HepG2 (cell line): Measurements from ENCODE around the gene RIPOR3. TPM values are rescaled to one million over a fixed set of nuclear protein-coding genes. Genes with fewer than 3 reads are reported as not detected.

Experiments used
- CHD4 ChIP-seq: fragments of 200-600 bp; sonication (generic); IDR thresholded peaks from 2 replicates; pipeline ENCODE4 v1.7.0; 2017; ENCODE audit warnings: mild to moderate bottlenecking, low read length, borderline replicate concordance
- GATAD2A ChIP-seq: IDR thresholded peaks from 2 replicates; pipeline ENCODE4 v1.6.1; 2016
- ISX ChIP-seq: sonication (generic); formaldehyde crosslinking; conservative IDR thresholded peaks from 2 replicates; pipeline ENCODE4 v1.5.0; 2020; ENCODE audit warnings: missing genetic modification reagents
- KLF13 ChIP-seq: sonication (generic); formaldehyde crosslinking; IDR thresholded peaks from 2 replicates; pipeline ENCODE4 v1.4.0; 2020; ENCODE audit warnings: mild to moderate bottlenecking, missing genetic modification reagents
- PAX8 ChIP-seq: sonication (generic); formaldehyde crosslinking; IDR thresholded peaks from 2 replicates; pipeline ENCODE4 v1.8.0; 2022; ENCODE audit warnings: mild to moderate bottlenecking, missing genetic modification reagents, borderline replicate concordance
- TCF7 ChIP-seq: sonication (generic); IDR thresholded peaks from 2 replicates; pipeline ENCODE4 v1.6.1; 2016; ENCODE audit warnings: antibody characterized with exemption, low read depth
- TSC22D2 ChIP-seq: sonication (generic); formaldehyde crosslinking; IDR thresholded peaks from 2 replicates; pipeline ENCODE4 v1.5.1; 2020; ENCODE audit warnings: missing genetic modification reagents, mild to moderate bottlenecking, borderline replicate concordance
- ZBTB38 ChIP-seq: sonication (generic); formaldehyde crosslinking; IDR thresholded peaks from 2 replicates; pipeline ENCODE4 v1.5.1; 2020; ENCODE audit warnings: mild to moderate bottlenecking, missing genetic modification reagents
- ZNF331 ChIP-seq: sonication (generic); formaldehyde crosslinking; IDR thresholded peaks from 2 replicates; pipeline ENCODE4 v1.4.0; 2020; ENCODE audit warnings: missing genetic modification reagents
- ZNF775 ChIP-seq: sonication (generic); formaldehyde crosslinking; IDR thresholded peaks from 2 replicates; pipeline ENCODE4 v1.4.0; 2020; ENCODE audit warnings: missing genetic modification reagents, mild to moderate bottlenecking, moderate library complexity, borderline replicate concordance
- polyA plus RNA-seq, 8 experiments: library from polyadenylated mRNA; depleted of rRNA in 3 of 8; stranded (reverse) in 7 of 8; unstranded in 1 of 8; fragments of >200 nt; fragmentation: Illumina TruSeq in 4 of 8; extraction: Trizol in 4 of 8; gene quantifications; 2 replicates each; pipeline versions ENCODE4 v1.2.1 to v1.2.3, GENCODE V29; 2011 to 2016; ENCODE audit warnings: low read depth in 4 of 8, missing spikeins in 1 of 8, mixed read lengths in 1 of 8; ENCODE audit not compliant: insufficient read depth in 1 of 8
- total RNA-seq, 5 experiments: library from RNA; depleted of rRNA; stranded (reverse); fragments of >200 nt; fragmentation: Illumina TruSeq; extraction: Trizol; gene quantifications; 2 replicates each; pipeline ENCODE4 v1.2.3, GENCODE V29; 2016; ENCODE audit warnings: low read depth in 1 of 5
- TF ChIP-seq, protein P1 (sequence below): sonication (generic); formaldehyde crosslinking; IDR thresholded peaks from 2 replicates; pipeline ENCODE4 v1.4.0; 2020; ENCODE audit warnings: missing genetic modification reagents
- TF ChIP-seq, protein P2 (sequence below): sonication (generic); formaldehyde crosslinking; IDR thresholded peaks from 2 replicates; pipeline ENCODE4 v1.5.1; 2020; ENCODE audit warnings: missing genetic modification reagents, mild to moderate bottlenecking, borderline replicate concordance
- TF ChIP-seq, protein P3 (sequence below): sonication (generic); formaldehyde crosslinking; IDR thresholded peaks from 2 replicates; pipeline ENCODE4 v1.5.1; 2020; ENCODE audit warnings: mild to moderate bottlenecking, missing genetic modification reagents, borderline replicate concordance
- TF ChIP-seq, protein P4 (sequence below): sonication (generic); formaldehyde crosslinking; IDR thresholded peaks from 2 replicates; pipeline ENCODE4 v1.5.1; 2020; ENCODE audit warnings: mild to moderate bottlenecking, missing genetic modification reagents, borderline replicate concordance
- TF ChIP-seq, protein P5 (sequence below): sonication (generic); formaldehyde crosslinking; IDR thresholded peaks from 2 replicates; pipeline ENCODE4 v1.9.0; 2021; ENCODE audit warnings: missing genetic modification reagents, mild to moderate bottlenecking, borderline replicate concordance

Gene RIPOR3
- total and polyA plus RNA-seq, 2 of the 13 experiments (the other 11 are each of a cell fraction or from before 2014, with no cell fraction given): 0.18 TPM; not detected in 1

DNA sequence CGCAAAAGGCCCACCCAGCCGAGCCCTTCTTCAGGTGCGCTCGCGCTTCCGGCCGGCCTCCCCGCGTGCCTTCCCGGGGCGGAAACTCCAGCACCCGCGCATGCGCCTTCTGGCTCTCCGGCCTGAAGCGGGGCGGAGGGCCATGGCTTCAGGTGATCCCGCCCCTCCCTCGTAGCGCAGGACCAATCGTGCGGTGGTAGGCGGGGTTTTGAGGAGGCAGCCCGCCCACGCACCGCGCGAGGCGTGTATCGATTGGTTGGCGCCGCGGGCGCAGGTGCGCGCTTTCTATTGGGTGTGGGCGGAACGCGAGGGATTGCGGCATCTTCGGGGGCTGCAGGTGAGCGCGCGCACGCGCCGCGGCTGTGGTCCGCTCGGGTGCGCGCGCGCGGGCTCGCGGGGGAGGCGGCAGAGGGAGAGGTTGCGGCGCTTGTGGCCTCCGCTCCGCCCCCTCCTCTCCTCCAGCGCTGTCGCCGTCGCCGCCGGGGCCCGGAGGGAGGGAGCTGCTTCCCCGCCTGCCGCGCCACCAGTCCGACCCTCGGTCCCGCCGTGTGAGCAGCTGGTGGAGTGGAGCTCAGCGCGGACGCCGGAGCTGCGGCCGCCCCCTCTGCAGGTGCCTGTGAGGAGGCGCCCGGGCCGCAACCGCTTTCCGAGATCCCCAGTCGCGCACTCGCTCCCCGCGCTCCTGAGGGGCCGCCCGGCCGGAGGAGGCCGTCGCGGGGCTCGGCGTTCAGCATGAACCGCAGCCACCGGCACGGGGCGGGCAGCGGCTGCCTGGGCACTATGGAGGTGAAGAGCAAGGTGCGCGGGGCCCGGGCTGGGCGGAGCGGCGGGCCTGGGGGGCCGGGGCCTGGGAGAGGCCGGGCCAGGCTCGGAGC, 40.0 kb upstream of the RIPOR3 start, which contains the start of gene PARD6B (continued):
- TF ChIP-seq ZBTB38 (CRISPR knock-in tag) (peak; percentile 89; the same call in 1 of the 2 replicates), PAX8 (peak; percentile 84; the same call in 1 of the 2 replicates), ZNF331 (CRISPR knock-in tag) (peak; percentile 71), TCF7 (no peak), ISX (CRISPR knock-in tag) (peak; percentile 94), GATAD2A (CRISPR knock-in tag) (peak; percentile 83), TSC22D2 (CRISPR knock-in tag) (0 out of 2 replicates have a peak, but pooled peaks have one; percentile 79), ZNF775 (no peak), KLF13 (CRISPR knock-in tag) (0 out of 2 replicates have a peak, but pooled peaks have one; percentile 57), CHD4 (no peak; the same call in 1 of the 2 replicates)
- TF ChIP-seq, protein P1, sequence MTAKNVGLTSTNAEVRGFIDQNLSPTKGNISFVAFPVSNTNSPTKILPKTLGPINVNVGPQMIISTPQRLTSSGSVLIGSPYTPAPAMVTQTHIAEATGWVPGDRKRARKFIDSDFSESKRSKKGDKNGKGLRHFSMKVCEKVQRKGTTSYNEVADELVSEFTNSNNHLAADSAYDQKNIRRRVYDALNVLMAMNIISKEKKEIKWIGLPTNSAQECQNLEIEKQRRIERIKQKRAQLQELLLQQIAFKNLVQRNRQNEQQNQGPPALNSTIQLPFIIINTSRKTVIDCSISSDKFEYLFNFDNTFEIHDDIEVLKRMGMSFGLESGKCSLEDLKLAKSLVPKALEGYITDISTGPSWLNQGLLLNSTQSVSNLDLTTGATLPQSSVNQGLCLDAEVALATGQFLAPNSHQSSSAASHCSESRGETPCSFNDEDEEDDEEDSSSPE (CRISPR knock-in tag): peak; percentile 85
- TF ChIP-seq, protein P2, sequence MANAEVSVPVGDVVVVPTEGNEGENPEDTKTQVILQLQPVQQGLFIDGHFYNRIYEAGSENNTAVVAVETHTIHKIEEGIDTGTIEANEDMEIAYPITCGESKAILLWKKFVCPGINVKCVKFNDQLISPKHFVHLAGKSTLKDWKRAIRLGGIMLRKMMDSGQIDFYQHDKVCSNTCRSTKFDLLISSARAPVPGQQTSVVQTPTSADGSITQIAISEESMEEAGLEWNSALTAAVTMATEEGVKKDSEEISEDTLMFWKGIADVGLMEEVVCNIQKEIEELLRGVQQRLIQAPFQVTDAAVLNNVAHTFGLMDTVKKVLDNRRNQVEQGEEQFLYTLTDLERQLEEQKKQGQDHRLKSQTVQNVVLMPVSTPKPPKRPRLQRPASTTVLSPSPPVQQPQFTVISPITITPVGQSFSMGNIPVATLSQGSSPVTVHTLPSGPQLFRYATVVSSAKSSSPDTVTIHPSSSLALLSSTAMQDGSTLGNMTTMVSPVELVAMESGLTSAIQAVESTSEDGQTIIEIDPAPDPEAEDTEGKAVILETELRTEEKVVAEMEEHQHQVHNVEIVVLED: peak; percentile 87
- TF ChIP-seq, protein P3, sequence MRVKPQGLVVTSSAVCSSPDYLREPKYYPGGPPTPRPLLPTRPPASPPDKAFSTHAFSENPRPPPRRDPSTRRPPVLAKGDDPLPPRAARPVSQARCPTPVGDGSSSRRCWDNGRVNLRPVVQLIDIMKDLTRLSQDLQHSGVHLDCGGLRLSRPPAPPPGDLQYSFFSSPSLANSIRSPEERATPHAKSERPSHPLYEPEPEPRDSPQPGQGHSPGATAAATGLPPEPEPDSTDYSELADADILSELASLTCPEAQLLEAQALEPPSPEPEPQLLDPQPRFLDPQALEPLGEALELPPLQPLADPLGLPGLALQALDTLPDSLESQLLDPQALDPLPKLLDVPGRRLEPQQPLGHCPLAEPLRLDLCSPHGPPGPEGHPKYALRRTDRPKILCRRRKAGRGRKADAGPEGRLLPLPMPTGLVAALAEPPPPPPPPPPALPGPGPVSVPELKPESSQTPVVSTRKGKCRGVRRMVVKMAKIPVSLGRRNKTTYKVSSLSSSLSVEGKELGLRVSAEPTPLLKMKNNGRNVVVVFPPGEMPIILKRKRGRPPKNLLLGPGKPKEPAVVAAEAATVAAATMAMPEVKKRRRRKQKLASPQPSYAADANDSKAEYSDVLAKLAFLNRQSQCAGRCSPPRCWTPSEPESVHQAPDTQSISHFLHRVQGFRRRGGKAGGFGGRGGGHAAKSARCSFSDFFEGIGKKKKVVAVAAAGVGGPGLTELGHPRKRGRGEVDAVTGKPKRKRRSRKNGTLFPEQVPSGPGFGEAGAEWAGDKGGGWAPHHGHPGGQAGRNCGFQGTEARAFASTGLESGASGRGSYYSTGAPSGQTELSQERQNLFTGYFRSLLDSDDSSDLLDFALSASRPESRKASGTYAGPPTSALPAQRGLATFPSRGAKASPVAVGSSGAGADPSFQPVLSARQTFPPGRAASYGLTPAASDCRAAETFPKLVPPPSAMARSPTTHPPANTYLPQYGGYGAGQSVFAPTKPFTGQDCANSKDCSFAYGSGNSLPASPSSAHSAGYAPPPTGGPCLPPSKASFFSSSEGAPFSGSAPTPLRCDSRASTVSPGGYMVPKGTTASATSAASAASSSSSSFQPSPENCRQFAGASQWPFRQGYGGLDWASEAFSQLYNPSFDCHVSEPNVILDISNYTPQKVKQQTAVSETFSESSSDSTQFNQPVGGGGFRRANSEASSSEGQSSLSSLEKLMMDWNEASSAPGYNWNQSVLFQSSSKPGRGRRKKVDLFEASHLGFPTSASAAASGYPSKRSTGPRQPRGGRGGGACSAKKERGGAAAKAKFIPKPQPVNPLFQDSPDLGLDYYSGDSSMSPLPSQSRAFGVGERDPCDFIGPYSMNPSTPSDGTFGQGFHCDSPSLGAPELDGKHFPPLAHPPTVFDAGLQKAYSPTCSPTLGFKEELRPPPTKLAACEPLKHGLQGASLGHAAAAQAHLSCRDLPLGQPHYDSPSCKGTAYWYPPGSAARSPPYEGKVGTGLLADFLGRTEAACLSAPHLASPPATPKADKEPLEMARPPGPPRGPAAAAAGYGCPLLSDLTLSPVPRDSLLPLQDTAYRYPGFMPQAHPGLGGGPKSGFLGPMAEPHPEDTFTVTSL (CRISPR knock-in tag): peak; percentile 39; the same call in 1 of the 2 replicates
- TF ChIP-seq, protein P4, sequence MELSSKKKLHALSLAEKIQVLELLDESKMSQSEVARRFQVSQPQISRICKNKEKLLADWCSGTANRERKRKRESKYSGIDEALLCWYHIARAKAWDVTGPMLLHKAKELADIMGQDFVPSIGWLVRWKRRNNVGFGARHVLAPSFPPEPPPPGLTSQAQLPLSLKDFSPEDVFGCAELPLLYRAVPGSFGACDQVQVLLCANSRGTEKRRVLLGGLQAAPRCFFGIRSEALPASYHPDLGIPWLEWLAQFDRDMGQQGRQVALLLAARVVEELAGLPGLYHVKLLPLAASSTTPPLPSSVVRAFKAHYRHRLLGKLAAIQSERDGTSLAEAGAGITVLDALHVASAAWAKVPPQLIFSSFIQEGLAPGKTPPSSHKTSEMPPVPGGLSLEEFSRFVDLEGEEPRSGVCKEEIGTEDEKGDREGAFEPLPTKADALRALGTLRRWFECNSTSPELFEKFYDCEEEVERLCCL (CRISPR knock-in tag): no peak; the same call in 1 of the 2 replicates
- TF ChIP-seq, protein P5, sequence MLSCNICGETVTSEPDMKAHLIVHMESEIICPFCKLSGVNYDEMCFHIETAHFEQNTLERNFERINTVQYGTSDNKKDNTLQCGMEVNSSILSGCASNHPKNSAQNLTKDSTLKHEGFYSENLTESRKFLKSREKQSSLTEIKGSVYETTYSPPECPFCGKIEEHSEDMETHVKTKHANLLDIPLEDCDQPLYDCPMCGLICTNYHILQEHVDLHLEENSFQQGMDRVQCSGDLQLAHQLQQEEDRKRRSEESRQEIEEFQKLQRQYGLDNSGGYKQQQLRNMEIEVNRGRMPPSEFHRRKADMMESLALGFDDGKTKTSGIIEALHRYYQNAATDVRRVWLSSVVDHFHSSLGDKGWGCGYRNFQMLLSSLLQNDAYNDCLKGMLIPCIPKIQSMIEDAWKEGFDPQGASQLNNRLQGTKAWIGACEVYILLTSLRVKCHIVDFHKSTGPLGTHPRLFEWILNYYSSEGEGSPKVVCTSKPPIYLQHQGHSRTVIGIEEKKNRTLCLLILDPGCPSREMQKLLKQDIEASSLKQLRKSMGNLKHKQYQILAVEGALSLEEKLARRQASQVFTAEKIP (CRISPR knock-in tag): no peak
